ENCODE data around the gene IFNK.

IFNK gene

DNA sequence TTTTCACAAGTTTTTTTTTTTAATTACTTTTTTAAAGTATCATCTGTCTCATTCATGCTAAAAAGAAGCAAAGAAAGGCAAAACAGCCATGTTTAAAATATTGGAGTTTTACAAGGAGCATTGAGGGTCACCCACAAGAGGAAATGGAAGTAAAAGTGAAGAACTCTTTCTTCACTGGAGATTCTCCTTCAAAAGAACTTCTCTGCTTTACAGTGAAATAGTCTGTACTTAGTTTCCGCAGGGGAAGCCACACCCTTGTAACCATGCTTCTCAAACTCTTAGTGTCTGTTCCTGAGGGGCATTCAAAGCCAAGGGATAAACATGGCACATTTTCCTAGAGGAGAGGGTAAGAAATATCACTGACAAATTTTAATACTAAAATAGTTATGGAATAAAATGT lies 40.6 kb downstream of the IFNK start:
- Histone ChIP-seq H4K20me1 (ENCODE audit: low read depth, low read length) (no peaks in the 10 kb centered on the region), H3K27me3 (ENCODE audit: low read length) (no peaks in the 10 kb centered on the region), H3K4me3 (ENCODE audit: insufficient read depth, low read length, poor library complexity, severe bottlenecking) (no peak overlapping the region), H3K9me2 (replicated peaks; ENCODE audit: insufficient read depth, low read length) (no peaks in the 10 kb centered on the region), H3K9ac (ENCODE audit: low read length) (no peak overlapping the region), H3K4me2 (ENCODE audit: low read depth, low read length, poor library complexity, severe bottlenecking) (no peak overlapping the region), H3K36me3 (ENCODE audit: low read length) (peaks cover 25% of the 10 kb centered on the region; the same call in 1 of the 2 replicates), H2AFZ (ENCODE audit: low read depth, low read length, severe bottlenecking) (no peak overlapping the region), H3F3A (ENCODE audit: insufficient read depth) (no peaks in the 10 kb centered on the region), H3K9me3 (ENCODE audit: insufficient read depth, low read length) (no peaks in the 10 kb centered on the region), H3K79me2 (ENCODE audit: insufficient read depth, low read length) (no peaks in the 10 kb centered on the region), H3K27ac (ENCODE audit: low read depth, low read length) (no peak overlapping the region)
- TF ChIP-seq EZH2phosphoT487 (conservative IDR thresholded peaks at IDR 0.05; ENCODE audit: low read length): no peak
- TF ChIP-seq, protein P1, sequence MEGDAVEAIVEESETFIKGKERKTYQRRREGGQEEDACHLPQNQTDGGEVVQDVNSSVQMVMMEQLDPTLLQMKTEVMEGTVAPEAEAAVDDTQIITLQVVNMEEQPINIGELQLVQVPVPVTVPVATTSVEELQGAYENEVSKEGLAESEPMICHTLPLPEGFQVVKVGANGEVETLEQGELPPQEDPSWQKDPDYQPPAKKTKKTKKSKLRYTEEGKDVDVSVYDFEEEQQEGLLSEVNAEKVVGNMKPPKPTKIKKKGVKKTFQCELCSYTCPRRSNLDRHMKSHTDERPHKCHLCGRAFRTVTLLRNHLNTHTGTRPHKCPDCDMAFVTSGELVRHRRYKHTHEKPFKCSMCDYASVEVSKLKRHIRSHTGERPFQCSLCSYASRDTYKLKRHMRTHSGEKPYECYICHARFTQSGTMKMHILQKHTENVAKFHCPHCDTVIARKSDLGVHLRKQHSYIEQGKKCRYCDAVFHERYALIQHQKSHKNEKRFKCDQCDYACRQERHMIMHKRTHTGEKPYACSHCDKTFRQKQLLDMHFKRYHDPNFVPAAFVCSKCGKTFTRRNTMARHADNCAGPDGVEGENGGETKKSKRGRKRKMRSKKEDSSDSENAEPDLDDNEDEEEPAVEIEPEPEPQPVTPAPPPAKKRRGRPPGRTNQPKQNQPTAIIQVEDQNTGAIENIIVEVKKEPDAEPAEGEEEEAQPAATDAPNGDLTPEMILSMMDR (IDR thresholded peaks at IDR 0.05; ENCODE audit: insufficient read depth, low read length, poor library complexity, severe bottlenecking): no peak

DNA sequence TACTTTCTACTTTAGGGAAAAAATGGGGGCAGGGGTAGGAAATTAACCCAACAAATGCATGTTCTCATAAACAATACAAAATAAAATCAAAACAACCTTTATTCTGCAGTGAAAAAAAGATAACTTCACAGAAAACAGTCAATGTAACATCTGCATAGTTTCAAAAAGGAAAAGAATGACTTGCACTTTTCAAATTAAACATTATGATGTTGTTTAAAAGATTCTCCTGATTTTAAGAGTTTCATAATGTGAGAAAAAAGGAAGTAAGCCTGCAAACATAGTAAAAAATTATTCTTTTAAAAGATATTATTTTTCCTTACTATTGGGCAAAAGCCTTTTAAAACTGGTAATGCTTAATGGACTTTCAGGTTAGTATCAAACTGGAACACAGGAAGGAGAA lies 41.6 kb downstream of the IFNK start:
- Histone ChIP-seq H3F3A (ENCODE audit: insufficient read depth) (no peaks in the 10 kb centered on the region), H3K79me2 (ENCODE audit: insufficient read depth, low read length) (no peaks in the 10 kb centered on the region), H3K4me2 (ENCODE audit: low read depth, low read length, poor library complexity, severe bottlenecking) (no peak overlapping the region), H3K4me3 (ENCODE audit: insufficient read depth, low read length, poor library complexity, severe bottlenecking) (no peak overlapping the region), H3K9me3 (ENCODE audit: insufficient read depth, low read length) (no peaks in the 10 kb centered on the region), H3K27ac (ENCODE audit: low read depth, low read length) (no peak overlapping the region), H4K20me1 (ENCODE audit: low read depth, low read length) (no peaks in the 10 kb centered on the region), H3K9me2 (replicated peaks; ENCODE audit: insufficient read depth, low read length) (no peaks in the 10 kb centered on the region), H3K27me3 (ENCODE audit: low read length) (no peaks in the 10 kb centered on the region), H3K36me3 (ENCODE audit: low read length) (peaks cover 19% of the 10 kb centered on the region; the same call in 1 of the 2 replicates), H3K9ac (ENCODE audit: low read length) (no peak overlapping the region), H2AFZ (ENCODE audit: low read depth, low read length, severe bottlenecking) (no peak overlapping the region)
- TF ChIP-seq, protein P1 (IDR thresholded peaks at IDR 0.05; ENCODE audit: insufficient read depth, low read length, poor library complexity, severe bottlenecking): no peak
- TF ChIP-seq EZH2phosphoT487 (conservative IDR thresholded peaks at IDR 0.05; ENCODE audit: low read length): no peak

- Histone ChIP-seq H3K27ac (ENCODE audit: low read depth, low read length) (no peak overlapping the region), H3K9me2 (replicated peaks; ENCODE audit: insufficient read depth, low read length) (no peaks in the 10 kb centered on the region), H3K36me3 (ENCODE audit: low read length) (peaks cover 14% of the 10 kb centered on the region; the same call in 1 of the 2 replicates), H3K9me3 (ENCODE audit: insufficient read depth, low read length) (no peaks in the 10 kb centered on the region), H3K27me3 (ENCODE audit: low read length) (no peaks in the 10 kb centered on the region), H3K79me2 (ENCODE audit: insufficient read depth, low read length) (no peaks in the 10 kb centered on the region), H3F3A (ENCODE audit: insufficient read depth) (no peaks in the 10 kb centered on the region), H3K4me3 (ENCODE audit: insufficient read depth, low read length, poor library complexity, severe bottlenecking) (no peak overlapping the region), H4K20me1 (ENCODE audit: low read depth, low read length) (no peaks in the 10 kb centered on the region), H3K4me2 (ENCODE audit: low read depth, low read length, poor library complexity, severe bottlenecking) (no peak overlapping the region), H2AFZ (ENCODE audit: low read depth, low read length, severe bottlenecking) (no peak overlapping the region), H3K9ac (ENCODE audit: low read length) (no peak overlapping the region)
- TF ChIP-seq EZH2phosphoT487 (conservative IDR thresholded peaks at IDR 0.05; ENCODE audit: low read length): no peak
- TF ChIP-seq, protein P1 (IDR thresholded peaks at IDR 0.05; ENCODE audit: insufficient read depth, low read length, poor library complexity, severe bottlenecking): no peak
Measured at GRCh38 chr9:27566118-27566517, 42.0 kb downstream of the IFNK start.

All from SU-DHL-6 (cell line).